Measurements from ENCODE around the gene CITED1.

GRCh38 chrX:72309297-72310071 is 3.8 kb upstream of the CITED1 start:
- TF ChIP-seq FOXM1 (IDR thresholded peaks at IDR 0.05; ENCODE audit: borderline replicate concordance) (no peak), SP1 (IDR thresholded peaks at IDR 0.05) (no peak), PKNOX1 (IDR thresholded peaks at IDR 0.05) (no peak), LEF1 (IDR thresholded peaks at IDR 0.05; ENCODE audit: borderline replicate concordance) (no peak), TARDBP (IDR thresholded peaks at IDR 0.05) (no peak), FOXA1 (IDR thresholded peaks at IDR 0.05) (no peak), SUZ12 (IDR thresholded peaks at IDR 0.05) (no peak)
